Activated naive CD4-positive, alpha-beta T cell (primary cell): ENCODE results near the gene POTEC.
"Not testable (repeated sequence)": the region's sequence is repeated elsewhere in the genome, so short reads cannot be mapped to it uniquely, and the experiment has no call there.

Experiments used
- DNase-seq, 4 experiments: peaks; one replicate each; lab custom pipeline; 2025; lab: John Stamatoyannopoulos, UW

The POTEC gene

GRCh38 chr18:14543446-14543964 lies at the start of gene POTEC:
Gene POTEC (minus strand): TSS chr18:14543600. CDS start chr18:14543146, 454 bp downstream.
- DNase-seq: not testable (repeated sequence)

GRCh38 chr18:14577971-14578370 lies 34.6 kb upstream of the POTEC start:
- no peak for DNase-seq

GRCh38 chr18:14559502-14559901 lies 16.1 kb upstream of the POTEC start:
- DNase-seq: not testable (repeated sequence)

- not testable (repeated sequence) for DNase-seq
These were observed 11.7 kb downstream of the POTEC start for GRCh38 chr18:14531659-14532058.

GRCh38 chr18:14510707-14511106 lies 32.7 kb downstream of the POTEC start:
- DNase-seq: not testable (repeated sequence)

- not testable (repeated sequence) for DNase-seq
These were observed 39.7 kb downstream of the POTEC start for GRCh38 chr18:14503691-14504090.

GRCh38 chr18:14501894-14502293 lies 41.5 kb downstream of the POTEC start:
- DNase-seq: not testable (repeated sequence)

- not testable (repeated sequence) for DNase-seq
These were observed 54.0 kb downstream of the POTEC start for GRCh38 chr18:14489256-14490014.

- not testable (repeated sequence) for DNase-seq
These were observed 54.6 kb downstream of the POTEC start for GRCh38 chr18:14488789-14489188.

GRCh38 chr18:14486926-14487580 lies 56.3 kb downstream of the POTEC start:
- DNase-seq: not testable (repeated sequence)

- DNase-seq: not testable (repeated sequence)
These were observed 64.3 kb downstream of the POTEC start for GRCh38 chr18:14479076-14479475.

- DNase-seq: not testable (repeated sequence)
These were observed 67.9 kb downstream of the POTEC start for GRCh38 chr18:14475520-14475919.

GRCh38 chr18:14474752-14475151 lies 68.6 kb downstream of the POTEC start:
- not testable (repeated sequence) for DNase-seq

- DNase-seq: not testable (repeated sequence)
These were observed 69.2 kb downstream of the POTEC start for GRCh38 chr18:14474007-14474720.

GRCh38 chr18:14473250-14474006 lies 70.0 kb downstream of the POTEC start:
- DNase-seq: not testable (repeated sequence)

GRCh38 chr18:14471286-14471685 lies 72.1 kb downstream of the POTEC start:
- not testable (repeated sequence) for DNase-seq

GRCh38 chr18:14470446-14470845 lies 73.0 kb downstream of the POTEC start:
- not testable (repeated sequence) for DNase-seq

GRCh38 chr18:14470046-14470445 lies 73.4 kb downstream of the POTEC start:
- DNase-seq: not testable (repeated sequence)

GRCh38 chr18:14465989-14466388 lies 77.4 kb downstream of the POTEC start:
- DNase-seq: not testable (repeated sequence)
